IPS-20b (cell line): ENCODE results near the gene UBALD2.
"Not testable (repeated sequence)": the region's sequence is repeated elsewhere in the genome, so short reads cannot be mapped to it uniquely, and the experiment has no call there.

Experiments
- H3K27ac ChIP-seq: one replicate; pipeline ENCODE4 v1.5.1; 2013; ENCODE audit warnings: low read length
- H3K27me3 ChIP-seq: 2 replicates; pipeline ENCODE4 v1.6.1; 2013; ENCODE audit warnings: mild to moderate bottlenecking, low read length, inconsistent platforms; ENCODE audit not compliant: insufficient read depth
- H3K36me3 ChIP-seq: 2 replicates; pipeline ENCODE4 v1.6.1; 2013; ENCODE audit warnings: low read depth, mild to moderate bottlenecking, inconsistent platforms, low read length, moderate library complexity; ENCODE audit not compliant: insufficient read depth
- H3K4me1 ChIP-seq: 2 replicates; pipeline ENCODE4 v1.6.1; 2013; ENCODE audit warnings: mild to moderate bottlenecking, control low read depth, inconsistent platforms, low read length, moderate library complexity; ENCODE audit not compliant: insufficient read depth
- H3K4me3 ChIP-seq: 2 replicates; pipeline ENCODE4 v1.5.1; 2013; ENCODE audit warnings: mild to moderate bottlenecking, low read length, inconsistent platforms
- H3K9ac ChIP-seq: 2 replicates; pipeline ENCODE4 v1.6.1; 2013; ENCODE audit warnings: low read depth, mild to moderate bottlenecking, inconsistent platforms, low read length, moderate library complexity
- H3K9me3 ChIP-seq: 2 replicates; pipeline ENCODE4 v1.6.1; 2013; ENCODE audit warnings: mild to moderate bottlenecking, low read depth, low read length, inconsistent platforms; ENCODE audit not compliant: insufficient read depth

Gene UBALD2

DNA sequence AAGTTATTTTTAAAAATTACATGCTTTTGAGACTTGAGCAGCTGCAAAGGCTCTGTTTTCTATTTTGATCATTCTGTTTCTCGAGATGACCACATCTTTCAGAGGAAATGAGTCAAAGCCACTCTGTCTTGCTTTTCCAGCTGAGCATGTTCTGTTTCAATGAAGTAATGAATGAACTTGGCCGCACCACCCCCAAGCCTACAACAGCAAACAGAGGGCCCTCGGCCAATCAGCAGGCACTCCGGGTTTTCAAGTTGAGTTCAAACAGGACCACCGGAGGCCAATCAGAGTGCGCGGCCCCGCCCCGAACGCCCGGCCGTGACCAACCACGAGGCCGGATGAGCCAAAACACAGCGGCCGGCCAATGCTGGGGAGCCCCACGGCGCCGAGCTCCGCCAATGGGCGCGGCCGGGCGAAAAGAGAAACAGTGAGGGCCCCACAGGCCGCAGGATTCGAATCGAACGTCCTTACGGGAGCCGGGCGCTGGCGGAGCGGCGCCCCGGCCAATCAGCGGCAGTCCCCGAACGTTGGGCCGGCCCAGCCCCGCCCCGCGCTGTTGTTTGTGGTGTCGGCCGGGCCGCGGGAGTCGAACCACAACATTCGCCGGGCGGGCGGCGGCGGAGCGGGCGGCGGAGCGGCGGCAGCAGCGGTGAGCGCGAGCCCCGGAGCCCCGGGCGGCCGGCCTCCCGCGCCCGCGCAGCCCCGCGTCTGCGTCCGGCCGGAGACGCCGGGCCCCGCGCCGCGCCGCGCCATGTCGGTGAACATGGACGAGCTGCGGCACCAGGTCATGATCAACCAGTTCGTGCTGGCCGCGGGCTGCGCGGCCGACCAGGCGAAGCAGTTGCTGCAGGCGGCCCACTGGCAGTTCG is at the start of gene UBALD2:
Gene UBALD2, plus strand, starts transcription at position 594 of the 869 bp plus-strand sequence. Its CDS starts 158 bp downstream, at position 752.
- Histone ChIP-seq H3K27ac (peak within 1 kb of the TSS; percentile 68), H3K27me3 (no peaks in the 10 kb centered on the region), H3K9ac (peak within 1 kb of the TSS; percentile 80; the same call in 1 of the 2 replicates), H3K9me3 (no peaks in the 10 kb centered on the region), H3K4me3 (peak within 1 kb of the TSS; percentile 82), H3K4me1 (peaks cover 11% of the 10 kb centered on the region; the same call in 1 of the 2 replicates), H3K36me3 (peaks cover 11% of the 10 kb centered on the region)

DNA sequence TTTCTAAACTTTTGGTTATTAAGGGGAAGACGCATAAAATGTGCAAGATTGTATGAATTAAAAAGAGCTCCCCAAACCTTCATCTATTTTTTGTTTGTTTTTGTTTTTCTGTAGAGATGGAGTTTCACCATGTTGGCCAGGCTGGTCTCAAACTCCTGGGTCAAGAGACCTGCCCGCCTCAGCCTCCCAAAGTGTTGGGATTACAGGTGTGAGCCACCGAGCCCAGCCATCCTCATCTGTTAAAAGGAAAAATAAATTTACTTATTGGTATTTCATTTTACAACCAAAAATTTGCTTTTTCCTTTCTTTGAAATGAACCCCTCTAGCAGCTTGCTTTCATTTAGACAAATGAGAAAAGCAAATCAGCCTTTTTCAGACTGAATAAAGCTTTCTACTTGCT is 48.1 kb upstream of the UBALD2 start:
- no peaks in the 10 kb centered on the region for H3K9me3 ChIP-seq
- no peaks in the 10 kb centered on the region for H3K36me3 ChIP-seq
- H3K4me1 ChIP-seq: peaks cover 15% of the 10 kb centered on the region; the same call in 1 of the 2 replicates
- H3K9ac ChIP-seq: no peak overlapping the region
- H3K27me3 ChIP-seq: no peaks in the 10 kb centered on the region
- H3K27ac ChIP-seq: no peak overlapping the region
- no peak overlapping the region for H3K4me3 ChIP-seq

GRCh38 chr17:76219670-76220383 is 45.3 kb upstream of the UBALD2 start:
- Histone ChIP-seq H3K27ac (no peak overlapping the region), H3K36me3 (no peaks in the 10 kb centered on the region), H3K9ac (no peak overlapping the region), H3K4me3 (no peak overlapping the region), H3K4me1 (no peaks in the 10 kb centered on the region), H3K9me3 (no peaks in the 10 kb centered on the region), H3K27me3 (no peaks in the 10 kb centered on the region)

DNA sequence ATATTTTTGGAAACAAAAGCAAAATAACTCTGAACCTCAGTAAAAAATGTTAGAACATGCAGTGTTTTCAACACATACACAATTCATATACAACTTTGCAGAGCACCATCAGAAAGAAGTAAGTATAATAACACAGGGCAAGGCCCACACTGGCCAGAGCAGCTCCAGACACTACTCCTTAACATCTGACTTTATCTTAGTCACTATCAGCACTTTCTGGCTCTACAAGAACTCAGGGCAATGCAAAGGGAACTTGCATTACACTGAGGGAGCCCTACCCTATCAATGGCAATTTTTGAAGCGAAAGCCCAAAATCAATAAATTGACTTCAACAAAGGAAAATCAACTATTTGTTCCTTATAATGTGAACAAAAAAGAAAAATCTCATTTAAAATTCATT is 41.3 kb upstream of the UBALD2 start:
- Histone ChIP-seq H3K9me3 (no peaks in the 10 kb centered on the region), H3K36me3 (no peaks in the 10 kb centered on the region)

GRCh38 chr17:76225373-76226086 is 39.6 kb upstream of the UBALD2 start:
- H3K4me3 ChIP-seq, H3K9ac ChIP-seq, H3K27ac ChIP-seq, H3K27me3 ChIP-seq, H3K36me3 ChIP-seq, H3K9me3 ChIP-seq, H3K4me1 ChIP-seq: not testable (repeated sequence)

More for the DNA sequence above, 41.3 kb upstream of the UBALD2 start:
- Histone ChIP-seq H3K27ac (no peak overlapping the region), H3K4me3 (no peak overlapping the region), H3K4me1 (no peaks in the 10 kb centered on the region), H3K9ac (no peak overlapping the region), H3K27me3 (no peaks in the 10 kb centered on the region)

GRCh38 chr17:76226749-76227148 is 38.4 kb upstream of the UBALD2 start:
- not testable (repeated sequence) for H3K27ac ChIP-seq

GRCh38 chr17:76232342-76232741 is 32.8 kb upstream of the UBALD2 start:
- H3K27ac ChIP-seq: no peak overlapping the region
- H3K4me1 ChIP-seq: no peaks in the 10 kb centered on the region

More at GRCh38 chr17:76226749-76227148, 38.4 kb upstream of the UBALD2 start:
- not testable (repeated sequence) for H3K27me3 ChIP-seq, H3K4me1 ChIP-seq, H3K36me3 ChIP-seq, H3K4me3 ChIP-seq, H3K9me3 ChIP-seq, H3K9ac ChIP-seq

GRCh38 chr17:76233588-76234353 is 31.4 kb upstream of the UBALD2 start:
- H3K36me3 ChIP-seq: no peaks in the 10 kb centered on the region
- H3K9me3 ChIP-seq: no peaks in the 10 kb centered on the region
- H3K27ac ChIP-seq: no peak overlapping the region
- H3K27me3 ChIP-seq: peaks cover 21% of the 10 kb centered on the region
- H3K4me1 ChIP-seq: no peaks in the 10 kb centered on the region
- H3K4me3 ChIP-seq: no peak overlapping the region
- H3K9ac ChIP-seq: no peak overlapping the region

More at GRCh38 chr17:76232342-76232741, 32.8 kb upstream of the UBALD2 start:
- no peak overlapping the region for H3K9ac ChIP-seq
- no peaks in the 10 kb centered on the region for H3K36me3 ChIP-seq
- H3K9me3 ChIP-seq: no peaks in the 10 kb centered on the region
- H3K4me3 ChIP-seq: no peak overlapping the region
- peaks cover 7% of the 10 kb centered on the region for H3K27me3 ChIP-seq

DNA sequence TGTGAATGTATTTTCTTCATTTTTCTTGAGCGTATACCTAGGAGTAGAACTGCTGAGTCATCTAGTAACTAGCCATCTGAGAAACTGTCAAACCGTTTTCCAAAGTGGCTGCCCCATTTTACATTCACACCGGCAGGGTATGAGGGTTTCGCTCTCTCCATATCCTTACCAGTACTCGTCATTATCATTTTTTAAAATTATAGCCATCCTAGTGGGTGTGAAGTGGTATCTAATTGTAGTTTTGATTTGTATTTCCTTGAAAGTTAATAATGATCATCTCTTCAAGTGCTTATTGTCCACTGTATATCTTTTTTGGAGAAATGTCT is 30.8 kb upstream of the UBALD2 start:
- H3K9ac ChIP-seq: no peak overlapping the region
- H3K27me3 ChIP-seq: peaks cover 27% of the 10 kb centered on the region
- no peaks in the 10 kb centered on the region for H3K9me3 ChIP-seq
- no peaks in the 10 kb centered on the region for H3K4me1 ChIP-seq
- no peaks in the 10 kb centered on the region for H3K36me3 ChIP-seq
- H3K4me3 ChIP-seq: no peak overlapping the region
- H3K27ac ChIP-seq: no peak overlapping the region

DNA sequence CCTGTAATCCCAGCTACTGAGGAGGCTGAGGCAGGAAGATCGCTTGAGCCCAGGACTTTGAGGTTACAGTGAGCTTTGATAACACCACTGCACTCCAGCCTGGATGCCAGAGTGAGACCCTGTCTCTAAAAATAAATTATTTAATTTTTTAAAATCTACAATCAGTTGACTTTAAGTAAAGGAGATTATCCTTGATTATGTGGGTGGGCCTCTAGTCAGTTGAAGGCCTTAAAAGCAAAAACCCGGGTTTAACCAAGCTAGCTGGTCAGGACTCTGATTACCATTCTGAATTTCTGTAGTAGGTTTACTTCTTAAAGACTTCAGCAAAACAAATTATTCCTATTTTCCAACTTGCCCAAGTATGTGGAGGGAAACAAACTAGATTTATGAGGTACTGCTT is 29.3 kb upstream of the UBALD2 start:
- no peak overlapping the region for H3K9ac ChIP-seq
- H3K27me3 ChIP-seq: peaks cover 37% of the 10 kb centered on the region
- H3K4me1 ChIP-seq: no peaks in the 10 kb centered on the region
- H3K27ac ChIP-seq: no peak overlapping the region
- H3K4me3 ChIP-seq: no peak overlapping the region
- no peaks in the 10 kb centered on the region for H3K36me3 ChIP-seq
- no peaks in the 10 kb centered on the region for H3K9me3 ChIP-seq

DNA sequence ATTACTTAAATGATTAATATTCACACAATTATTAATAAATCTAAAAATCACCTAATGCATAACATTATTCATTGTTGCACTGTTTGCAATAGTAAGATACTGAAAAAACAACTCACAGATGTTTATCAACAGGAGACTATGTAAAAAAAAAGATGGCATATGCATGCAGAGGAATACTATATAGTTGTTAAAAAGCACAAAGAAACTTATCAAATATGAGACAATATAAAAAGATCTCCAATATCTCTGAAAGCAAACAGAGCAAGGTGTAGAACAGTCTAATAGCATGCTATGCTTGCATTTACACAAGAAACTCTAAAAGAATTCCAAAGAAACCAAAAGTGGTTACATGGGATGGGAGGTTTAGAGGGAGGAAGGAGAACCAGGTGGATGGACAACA is 28.5 kb upstream of the UBALD2 start:
- H3K27me3 ChIP-seq: peaks cover 44% of the 10 kb centered on the region
- no peaks in the 10 kb centered on the region for H3K9me3 ChIP-seq

More for the DNA sequence above, 28.5 kb upstream of the UBALD2 start:
- H3K36me3 ChIP-seq: no peaks in the 10 kb centered on the region
- H3K9ac ChIP-seq: no peak overlapping the region
- no peak overlapping the region for H3K4me3 ChIP-seq
- no peak overlapping the region for H3K27ac ChIP-seq
- H3K4me1 ChIP-seq: peaks cover 3% of the 10 kb centered on the region; the same call in 1 of the 2 replicates
